ENCODE measurements around the gene SLCO3A1. TPM values are rescaled to one million over a fixed set of nuclear protein-coding genes. Genes with fewer than 3 reads are reported as not detected.

SLCO3A1 gene
- total RNA-seq, 1 donor from 2014 or later: 6.3 TPM

- no peak overlapping the region for H3K27ac Mint-ChIP-seq (ENCODE audit: unreplicated experiment)
- no peak overlapping the region for H3K4me3 Mint-ChIP-seq
- no peaks in the 10 kb centered on the region for H3K36me3 Mint-ChIP-seq (ENCODE audit: low read depth)
- H3K4me1 Mint-ChIP-seq: peaks cover 3% of the 10 kb centered on the region
- TF ChIP-seq CTCF (conservative IDR thresholded peaks at IDR 0.05): no peak
- no peak for DNase-seq (ENCODE audit: low read depth, low spot score)
- peaks cover 3% of the 10 kb centered on the region for H3K27me3 Mint-ChIP-seq (ENCODE audit: low read depth)
- peaks cover 3% of the 10 kb centered on the region for H3K9me3 Mint-ChIP-seq
Measured at GRCh38 chr15:92006186-92007028, 152.9 kb downstream of the SLCO3A1 start.

GRCh38 chr15:92009162-92009561 lies 155.7 kb downstream of the SLCO3A1 start:
- no peak for TF ChIP-seq CTCF (conservative IDR thresholded peaks at IDR 0.05)
- no peaks in the 10 kb centered on the region for H3K36me3 Mint-ChIP-seq (ENCODE audit: low read depth)
- H3K9me3 Mint-ChIP-seq: peaks cover 3% of the 10 kb centered on the region
- H3K27ac Mint-ChIP-seq (ENCODE audit: unreplicated experiment): no peak overlapping the region
- peaks cover 11% of the 10 kb centered on the region for H3K4me1 Mint-ChIP-seq
- H3K27me3 Mint-ChIP-seq (ENCODE audit: low read depth): peaks cover 3% of the 10 kb centered on the region
- H3K4me3 Mint-ChIP-seq: no peak overlapping the region
- DNase-seq (ENCODE audit: low read depth, low spot score): no peak

GRCh38 chr15:92011611-92012367 lies 158.3 kb downstream of the SLCO3A1 start:
- TF ChIP-seq CTCF (conservative IDR thresholded peaks at IDR 0.05): no peak
- H3K27me3 Mint-ChIP-seq (ENCODE audit: low read depth): peaks cover 7% of the 10 kb centered on the region
- peaks cover 6% of the 10 kb centered on the region for H3K9me3 Mint-ChIP-seq

GRCh38 chr15:92012368-92012629 lies 158.8 kb downstream of the SLCO3A1 start:
- H3K4me3 Mint-ChIP-seq: no peak overlapping the region
- peaks cover 8% of the 10 kb centered on the region for H3K4me1 Mint-ChIP-seq
- no peak overlapping the region for H3K27ac Mint-ChIP-seq (ENCODE audit: unreplicated experiment)
- H3K36me3 Mint-ChIP-seq (ENCODE audit: low read depth): no peaks in the 10 kb centered on the region
- peaks cover 10% of the 10 kb centered on the region for H3K27me3 Mint-ChIP-seq (ENCODE audit: low read depth)
- H3K9me3 Mint-ChIP-seq: peaks cover 4% of the 10 kb centered on the region
- no peak for DNase-seq (ENCODE audit: low read depth, low spot score)
- TF ChIP-seq CTCF (conservative IDR thresholded peaks at IDR 0.05): no peak

More at GRCh38 chr15:92011611-92012367, 158.3 kb downstream of the SLCO3A1 start:
- peaks cover 8% of the 10 kb centered on the region for H3K4me1 Mint-ChIP-seq
- no peak for DNase-seq (ENCODE audit: low read depth, low spot score)
- H3K36me3 Mint-ChIP-seq (ENCODE audit: low read depth): no peaks in the 10 kb centered on the region
- H3K27ac Mint-ChIP-seq (ENCODE audit: unreplicated experiment): no peak overlapping the region
- H3K4me3 Mint-ChIP-seq: no peak overlapping the region

GRCh38 chr15:92012881-92013280 lies 159.4 kb downstream of the SLCO3A1 start:
- no peak overlapping the region for H3K27ac Mint-ChIP-seq (ENCODE audit: unreplicated experiment)
- DNase-seq (ENCODE audit: low read depth, low spot score): no peak
- no peak overlapping the region for H3K4me3 Mint-ChIP-seq
- peaks cover 3% of the 10 kb centered on the region for H3K9me3 Mint-ChIP-seq
- peaks cover 8% of the 10 kb centered on the region for H3K4me1 Mint-ChIP-seq
- peaks cover 10% of the 10 kb centered on the region for H3K27me3 Mint-ChIP-seq (ENCODE audit: low read depth)
- TF ChIP-seq CTCF (conservative IDR thresholded peaks at IDR 0.05): no peak
- H3K36me3 Mint-ChIP-seq (ENCODE audit: low read depth): no peaks in the 10 kb centered on the region
